GM12891 (cell line): ENCODE measurements around the gene DENND5B.

Source experiments
- POLR2A ChIP-seq: IDR thresholded peaks from 2 replicates; pipeline ENCODE4 v1.6.1; 2011; ENCODE audit warnings: low read depth, low read length, control low read depth
- POLR2AphosphoS5 ChIP-seq: IDR thresholded peaks from 2 replicates; pipeline ENCODE4 v1.6.1; 2011; ENCODE audit warnings: low read depth, low read length, control low read depth
- POU2F2 ChIP-seq: IDR thresholded peaks from 2 replicates; pipeline ENCODE4 v1.6.1; 2011; ENCODE audit warnings: low read depth, mild to moderate bottlenecking, control low read depth, low read length, moderate library complexity
- SPI1 ChIP-seq: IDR thresholded peaks from 2 replicates; pipeline ENCODE4 v1.6.1; 2011; ENCODE audit warnings: low read depth, low read length, control low read depth
- TAF1 ChIP-seq: IDR thresholded peaks from 2 replicates; pipeline ENCODE4 v1.6.1; 2011; ENCODE audit warnings: low read depth, low read length, control low read depth

GRCh38 chr12:31412292-31412801 is 178.6 kb downstream of the DENND5B start:
- TF ChIP-seq POLR2AphosphoS5 (no peak), POLR2A (no peak), TAF1 (no peak), SPI1 (no peak), POU2F2 (no peak)
